SU-DHL-6 (cell line): ENCODE data around the gene SMURF1.
A peak's percentile ranks its signal among the peaks of the same experiment; 100 is the strongest.

Experiments used
- H2AFZ ChIP-seq: fragments of 200-600 bp; sonication (generic); 2 replicates; pipeline ENCODE4 v1.6.1; 2014; ENCODE audit warnings: low read depth, mild to moderate bottlenecking, moderate library complexity, mixed read lengths, antibody characterized with exemption, low read length; ENCODE audit not compliant: severe bottlenecking
- H3F3A ChIP-seq: fragments of 200-600 bp; shearing (Covaris generic); 2 replicates; pipeline ENCODE4 v1.6.0; 2016; ENCODE audit warnings: antibody characterized with exemption, mild to moderate bottlenecking; ENCODE audit not compliant: insufficient read depth
- H3K27ac ChIP-seq: fragments of 200-600 bp; sonication (generic); 2 replicates; pipeline ENCODE4 v1.5.1; 2016; ENCODE audit warnings: low read depth, mild to moderate bottlenecking, low read length, moderate library complexity, mixed read lengths
- H3K27me3 ChIP-seq: fragments of 200-600 bp; sonication (generic), shearing (Covaris generic); 2 replicates; pipeline ENCODE4 v1.6.0; 2014; ENCODE audit warnings: mild to moderate bottlenecking, low read length
- H3K36me3 ChIP-seq: fragments of 200-600 bp; sonication (generic); 2 replicates; pipeline ENCODE4 v1.6.1; 2014; ENCODE audit warnings: mild to moderate bottlenecking, low read length, mixed read lengths
- H3K4me2 ChIP-seq: fragments of 300-600, 200-600 bp; shearing (Covaris generic), sonication (generic); 2 replicates; pipeline ENCODE4 v1.6.0; 2014; ENCODE audit warnings: low read length, low read depth, mild to moderate bottlenecking; ENCODE audit not compliant: poor library complexity, severe bottlenecking
- H3K4me3 ChIP-seq: fragments of 200-600 bp; sonication (generic); 2 replicates; pipeline ENCODE4 v1.5.1; 2014; ENCODE audit warnings: antibody characterized with exemption, low read length, mild to moderate bottlenecking, mixed read lengths; ENCODE audit not compliant: insufficient read depth, poor library complexity, severe bottlenecking
- H3K79me2 ChIP-seq: fragments of 200-600 bp; sonication (generic); 2 replicates; pipeline ENCODE4 v1.6.1; 2014; ENCODE audit warnings: mild to moderate bottlenecking, low read length, moderate library complexity; ENCODE audit not compliant: insufficient read depth
- H3K9ac ChIP-seq: fragments of 200-600 bp; sonication (generic); 2 replicates; pipeline ENCODE4 v1.7.0; 2014; ENCODE audit warnings: mild to moderate bottlenecking, low read length
- H3K9me2 ChIP-seq: fragments of 200-600 bp; sonication (generic); replicated peaks from 2 replicates; pipeline ENCODE4 v1.6.1; 2014; ENCODE audit warnings: low read length; ENCODE audit not compliant: insufficient read depth
- H3K9me3 ChIP-seq: fragments of 200-600 bp; sonication (generic); 2 replicates; pipeline ENCODE4 v1.6.1; 2014; ENCODE audit warnings: low read length, mixed read lengths; ENCODE audit not compliant: insufficient read depth
- H4K20me1 ChIP-seq: fragments of 200-600 bp; sonication (generic); 2 replicates; pipeline ENCODE4 v1.6.1; 2014; ENCODE audit warnings: low read depth, mild to moderate bottlenecking, antibody characterized with exemption, low read length, moderate library complexity, mixed read lengths
- EZH2phosphoT487 ChIP-seq: fragments of 200-600 bp; sonication (generic), shearing (Covaris generic); conservative IDR thresholded peaks from 2 replicates; pipeline ENCODE4 v1.6.1; 2018; ENCODE audit warnings: mild to moderate bottlenecking, antibody characterized with exemption, low read length, moderate library complexity, mixed read lengths
- TF ChIP-seq, protein P1 (sequence below): fragments of 200-600 bp; sonication (generic); IDR thresholded peaks from one replicate; pipeline ENCODE4 v1.5.1; 2017; ENCODE audit warnings: antibody characterized with exemption, mild to moderate bottlenecking, low read length, moderate library complexity; ENCODE audit not compliant: insufficient read depth, poor library complexity, severe bottlenecking

SMURF1 gene

GRCh38 chr7:99143853-99144672, at the start of gene SMURF1:
SMURF1 (minus strand) TSS chr7:99144108; CDS start chr7:99143780, 328 bp downstream.
- Histone ChIP-seq H4K20me1 (peaks cover 20% of the 10 kb centered on the region), H3K27ac (peak within 1 kb of the TSS; percentile 70), H3K9ac (peak within 1 kb of the TSS; percentile 83), H3K27me3 (no peaks in the 10 kb centered on the region), H3K9me3 (no peaks in the 10 kb centered on the region), H2AFZ (peak within 1 kb of the TSS; percentile 97), H3K79me2 (peaks cover 36% of the 10 kb centered on the region), H3K4me3 (peak within 1 kb of the TSS; percentile 89), H3F3A (peaks cover 22% of the 10 kb centered on the region), H3K36me3 (no peaks in the 10 kb centered on the region), H3K9me2 (no peaks in the 10 kb centered on the region), H3K4me2 (peak within 1 kb of the TSS; percentile 77)
- TF ChIP-seq, protein P1, sequence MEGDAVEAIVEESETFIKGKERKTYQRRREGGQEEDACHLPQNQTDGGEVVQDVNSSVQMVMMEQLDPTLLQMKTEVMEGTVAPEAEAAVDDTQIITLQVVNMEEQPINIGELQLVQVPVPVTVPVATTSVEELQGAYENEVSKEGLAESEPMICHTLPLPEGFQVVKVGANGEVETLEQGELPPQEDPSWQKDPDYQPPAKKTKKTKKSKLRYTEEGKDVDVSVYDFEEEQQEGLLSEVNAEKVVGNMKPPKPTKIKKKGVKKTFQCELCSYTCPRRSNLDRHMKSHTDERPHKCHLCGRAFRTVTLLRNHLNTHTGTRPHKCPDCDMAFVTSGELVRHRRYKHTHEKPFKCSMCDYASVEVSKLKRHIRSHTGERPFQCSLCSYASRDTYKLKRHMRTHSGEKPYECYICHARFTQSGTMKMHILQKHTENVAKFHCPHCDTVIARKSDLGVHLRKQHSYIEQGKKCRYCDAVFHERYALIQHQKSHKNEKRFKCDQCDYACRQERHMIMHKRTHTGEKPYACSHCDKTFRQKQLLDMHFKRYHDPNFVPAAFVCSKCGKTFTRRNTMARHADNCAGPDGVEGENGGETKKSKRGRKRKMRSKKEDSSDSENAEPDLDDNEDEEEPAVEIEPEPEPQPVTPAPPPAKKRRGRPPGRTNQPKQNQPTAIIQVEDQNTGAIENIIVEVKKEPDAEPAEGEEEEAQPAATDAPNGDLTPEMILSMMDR: no peak
- TF ChIP-seq EZH2phosphoT487: no peak

DNA sequence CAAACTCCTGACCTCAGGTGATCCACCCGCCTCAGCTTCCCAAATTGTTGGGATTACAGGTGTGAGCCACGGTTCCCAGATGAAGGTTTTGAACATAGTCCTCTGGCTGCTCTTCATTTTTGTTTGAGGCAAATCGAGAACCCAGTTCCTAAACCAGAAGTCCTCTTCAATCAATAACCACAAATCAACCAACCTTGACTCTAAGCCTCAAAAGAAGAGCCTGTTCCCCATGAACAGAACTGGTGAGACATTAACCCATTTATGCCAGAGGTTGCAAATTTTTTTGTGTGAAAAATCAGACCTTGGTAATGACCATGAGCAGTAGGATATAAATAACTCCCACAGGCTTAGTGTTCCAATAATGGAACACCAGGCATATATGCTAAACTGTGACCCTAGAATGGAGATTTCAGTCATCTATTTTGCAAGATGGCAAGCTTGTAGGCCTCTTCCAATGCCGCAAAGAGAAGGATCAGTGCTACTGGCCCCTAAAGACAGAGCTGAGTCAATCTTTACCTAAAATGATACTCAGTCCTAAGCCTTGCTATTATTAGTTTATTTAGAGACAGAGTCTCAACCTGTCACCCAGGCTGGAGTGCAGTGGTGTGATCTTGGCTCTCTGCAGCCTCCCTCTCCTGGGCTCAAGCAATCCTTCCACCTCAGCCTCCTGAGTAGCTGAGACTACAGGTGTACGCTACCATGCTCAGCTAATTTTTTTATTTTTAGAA, 48.1 kb upstream of the SMURF1 start:
- no peaks in the 10 kb centered on the region for H3F3A ChIP-seq
- TF ChIP-seq, protein P1: no peak
- no peak for TF ChIP-seq EZH2phosphoT487
- no peaks in the 10 kb centered on the region for H3K79me2 ChIP-seq
- no peak overlapping the region for H3K27ac ChIP-seq
- H3K4me3 ChIP-seq: no peak overlapping the region
- no peak overlapping the region for H2AFZ ChIP-seq
- no peaks in the 10 kb centered on the region for H3K9me2 ChIP-seq
- H3K27me3 ChIP-seq: no peaks in the 10 kb centered on the region
- no peaks in the 10 kb centered on the region for H4K20me1 ChIP-seq
- H3K9me3 ChIP-seq: no peaks in the 10 kb centered on the region
- H3K9ac ChIP-seq: no peak overlapping the region
- no peaks in the 10 kb centered on the region for H3K36me3 ChIP-seq
- no peak overlapping the region for H3K4me2 ChIP-seq

- H3F3A ChIP-seq: no peaks in the 10 kb centered on the region
- no peaks in the 10 kb centered on the region for H4K20me1 ChIP-seq
- no peaks in the 10 kb centered on the region for H3K27me3 ChIP-seq
- no peak overlapping the region for H2AFZ ChIP-seq
- H3K4me3 ChIP-seq: no peak overlapping the region
- TF ChIP-seq EZH2phosphoT487: no peak
- no peak overlapping the region for H3K4me2 ChIP-seq
- H3K79me2 ChIP-seq: no peaks in the 10 kb centered on the region
- no peaks in the 10 kb centered on the region for H3K9me2 ChIP-seq
- no peak overlapping the region for H3K27ac ChIP-seq
- no peak overlapping the region for H3K9ac ChIP-seq
- no peaks in the 10 kb centered on the region for H3K36me3 ChIP-seq
- no peaks in the 10 kb centered on the region for H3K9me3 ChIP-seq
Observed at GRCh38 chr7:99190359-99191009, 46.6 kb upstream of the SMURF1 start.
